ENCODE measurements around the gene XYLT1. TPM values are rescaled to one million over a fixed set of nuclear protein-coding genes. Genes with fewer than 3 reads are reported as not detected.

Gene XYLT1
- polyA plus RNA-seq, 1 of the 3 experiments (the other 2 are of a cell fraction) = 17.6 TPM

- no peak for TF ChIP-seq ZBTB33 (IDR thresholded peaks at IDR 0.05; ENCODE audit: borderline replicate concordance, low read depth)
- no peak for TF ChIP-seq RFX5 (IDR thresholded peaks at IDR 0.05; ENCODE audit: low read length)
- no peak for TF ChIP-seq CHD2 (IDR thresholded peaks at IDR 0.05; ENCODE audit: low read length, partially characterized antibody)
Measured at GRCh38 chr16:17261197-17261858, 209.4 kb downstream of the XYLT1 start (continued).

GRCh38 chr16:17260276-17260849 is 210.4 kb downstream of the XYLT1 start:
- no peak for DNase-seq
- Histone ChIP-seq H3K4me3 (ENCODE audit: low read depth in 2 of 2, low read length in 1 of 2) (no peak overlapping the region), H3K4me1 (ENCODE audit: control insufficient read depth in 1 of 2, insufficient read depth in 2 of 2, low read depth in 1 of 2, low read length in 1 of 2) (peaks cover 0 to 3% of the 10 kb centered on the region in 2 experiments; a peak in 1 of 4 replicates), H4K20me1 (ENCODE audit: insufficient read depth) (peaks cover 99% of the 10 kb centered on the region), H3K79me2 (ENCODE audit: insufficient read depth) (peaks cover 100% of the 10 kb centered on the region), H3K9me2 (no peaks in the 10 kb centered on the region), H3K4me2 (no peak overlapping the region), H3K9ac (no peak overlapping the region), H3K27ac (ENCODE audit: low read depth in 2 of 2, low read length in 1 of 2) (no peak overlapping the region), H3K9me3 (no peaks in the 10 kb centered on the region), H3K27me3 (ENCODE audit: insufficient read depth) (no peaks in the 10 kb centered on the region), H3F3A (replicated peaks; ENCODE audit: insufficient read depth) (peaks cover 29% of the 10 kb centered on the region), H2AFZ (ENCODE audit: low read depth) (no peak overlapping the region), H3K36me3 (replicated peaks in 1 of 2; ENCODE audit: control insufficient read depth in 1 of 2, insufficient read depth in 2 of 2, low read length in 1 of 2) (peaks cover 0 to 32% of the 10 kb centered on the region in 2 experiments)
- POLR2A ChIA-PET = interaction anchor here (0.7 kb wide), 1 partner anchor 202 kb away, joined by 4 read pairs; no protein-coding TSS in a partner anchor
- CTCF ChIA-PET = interaction anchor here (1.5 kb wide), 1 partner anchor 8 kb away, joined by 3 read pairs; no protein-coding TSS in a partner anchor
- TF ChIP-seq REST (IDR thresholded peaks at IDR 0.05; ENCODE audit: low read depth, low read length) = no peak
- TF ChIP-seq GATA2 (CRISPR knock-in tag; IDR thresholded peaks at IDR 0.05) = no peak
- TF ChIP-seq ELF1 (IDR thresholded peaks at IDR 0.05) = no peak
- TF ChIP-seq RXRA (IDR thresholded peaks at IDR 0.05; ENCODE audit: borderline replicate concordance, low read depth) = no peak
- no peak for TF ChIP-seq MXI1 (IDR thresholded peaks at IDR 0.05; ENCODE audit: low read depth, low read length)
- TF ChIP-seq SIN3A (IDR thresholded peaks at IDR 0.05; ENCODE audit: borderline replicate concordance, low read depth, low read length) = no peak
- TF ChIP-seq PBX3 (IDR thresholded peaks at IDR 0.05) = no peak
- 93% methylated on average over 5 of the region's 5 CpGs for WGBS (ENCODE audit: low lambda C conversion rate)

All from SK-N-SH (cell line).